HEK293 (cell line): Measurements from ENCODE around the gene SYNE1.

ENCODE experiments used
- KLF9 ChIP-seq: fragments of 450-650 bp; formaldehyde crosslinking; IDR thresholded peaks from 2 replicates; pipeline ENCODE4 v1.5.1; 2016; ENCODE audit warnings: missing biosample characterization, missing genetic modification characterization, low read depth
- OVOL3 ChIP-seq: fragments of 450-650 bp; formaldehyde crosslinking; IDR thresholded peaks from 2 replicates; pipeline ENCODE4 v1.5.1; 2016; ENCODE audit warnings: missing biosample characterization, missing genetic modification characterization
- YY1 ChIP-seq: fragments of 450-650 bp; formaldehyde crosslinking; IDR thresholded peaks from 2 replicates; pipeline ENCODE4 v1.5.1; 2018; ENCODE audit warnings: missing biosample characterization, missing genetic modification characterization
- ZFP3 ChIP-seq: fragments of 450-650 bp; formaldehyde crosslinking; IDR thresholded peaks from 2 replicates; pipeline ENCODE4 v1.5.1; 2016; ENCODE audit warnings: low read depth, missing biosample characterization, missing genetic modification characterization
- ZNF76 ChIP-seq: fragments of 450-650 bp; formaldehyde crosslinking; IDR thresholded peaks from 2 replicates; pipeline ENCODE4; 2016; ENCODE audit warnings: low read depth, missing biosample characterization, missing genetic modification characterization, borderline replicate concordance
- TF ChIP-seq, protein P1 (sequence below): fragments of 450-650 bp; formaldehyde crosslinking; IDR thresholded peaks from 2 replicates; pipeline ENCODE4 v1.5.1; 2016; ENCODE audit warnings: missing biosample characterization, missing genetic modification characterization
- TF ChIP-seq, protein P2 (sequence below): fragments of 450-650 bp; formaldehyde crosslinking; IDR thresholded peaks from 2 replicates; pipeline ENCODE4 v1.5.1; 2017; ENCODE audit warnings: missing biosample characterization, missing genetic modification characterization
- TF ChIP-seq, protein P3 (sequence below): fragments of 450-650 bp; formaldehyde crosslinking; IDR thresholded peaks from 2 replicates; pipeline ENCODE4 v1.5.1; 2016; ENCODE audit warnings: missing biosample characterization, missing genetic modification characterization
- TF ChIP-seq, protein P4 (sequence below): fragments of 450-650 bp; formaldehyde crosslinking; IDR thresholded peaks from 2 replicates; pipeline ENCODE4 v1.5.1; 2017; ENCODE audit warnings: missing biosample characterization, missing genetic modification characterization
- TF ChIP-seq, protein P5 (sequence below): fragments of 450-650 bp; formaldehyde crosslinking; IDR thresholded peaks from 2 replicates; pipeline ENCODE4 v1.5.1; 2016; ENCODE audit warnings: missing biosample characterization, missing genetic modification characterization

DNA sequence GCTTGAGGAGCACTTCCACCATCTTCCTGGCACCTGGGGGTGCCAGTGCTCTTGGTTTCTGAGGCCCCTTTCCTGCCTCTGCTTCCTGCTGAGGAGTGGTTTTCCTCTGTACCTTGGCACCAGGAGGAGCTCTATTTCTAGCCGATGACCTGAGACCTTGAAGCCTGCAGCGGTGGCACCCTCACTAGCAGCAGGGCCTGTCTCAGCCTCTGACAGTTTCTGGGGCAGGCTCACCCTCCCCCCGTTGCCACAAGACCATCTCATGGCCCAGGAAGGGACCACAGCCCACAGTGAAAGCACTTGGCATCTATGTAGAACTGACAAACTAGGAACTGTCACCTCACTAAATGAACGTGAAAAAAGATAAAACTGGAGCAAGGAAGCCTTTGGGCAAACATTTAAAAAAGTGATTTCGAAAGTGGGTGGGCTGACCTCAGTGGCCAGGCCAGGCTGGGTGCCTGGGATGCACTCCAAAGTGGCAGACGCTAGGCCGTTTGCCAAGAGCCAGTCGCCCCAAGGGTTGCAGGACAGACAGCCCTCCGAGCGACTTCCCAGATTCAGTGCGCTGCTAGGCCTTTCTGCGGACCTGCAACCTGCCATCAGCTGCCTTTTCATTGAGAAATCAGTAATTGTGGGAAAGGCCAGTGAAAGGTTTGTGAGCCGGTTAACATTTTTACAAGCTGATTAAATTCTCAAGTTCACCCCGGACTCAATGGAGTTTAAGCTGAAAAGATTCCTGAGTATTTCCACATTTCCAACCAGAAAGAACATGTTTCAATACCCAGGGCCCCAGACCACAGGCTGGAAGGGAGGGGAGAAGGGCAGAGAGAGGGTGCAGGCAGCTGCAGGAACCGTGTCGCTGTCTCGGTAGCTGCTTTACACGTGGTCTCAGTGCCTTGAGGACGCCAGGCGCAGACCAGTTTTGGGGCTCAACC, 526.0 kb downstream of the SYNE1 start:
- TF ChIP-seq, protein P1, sequence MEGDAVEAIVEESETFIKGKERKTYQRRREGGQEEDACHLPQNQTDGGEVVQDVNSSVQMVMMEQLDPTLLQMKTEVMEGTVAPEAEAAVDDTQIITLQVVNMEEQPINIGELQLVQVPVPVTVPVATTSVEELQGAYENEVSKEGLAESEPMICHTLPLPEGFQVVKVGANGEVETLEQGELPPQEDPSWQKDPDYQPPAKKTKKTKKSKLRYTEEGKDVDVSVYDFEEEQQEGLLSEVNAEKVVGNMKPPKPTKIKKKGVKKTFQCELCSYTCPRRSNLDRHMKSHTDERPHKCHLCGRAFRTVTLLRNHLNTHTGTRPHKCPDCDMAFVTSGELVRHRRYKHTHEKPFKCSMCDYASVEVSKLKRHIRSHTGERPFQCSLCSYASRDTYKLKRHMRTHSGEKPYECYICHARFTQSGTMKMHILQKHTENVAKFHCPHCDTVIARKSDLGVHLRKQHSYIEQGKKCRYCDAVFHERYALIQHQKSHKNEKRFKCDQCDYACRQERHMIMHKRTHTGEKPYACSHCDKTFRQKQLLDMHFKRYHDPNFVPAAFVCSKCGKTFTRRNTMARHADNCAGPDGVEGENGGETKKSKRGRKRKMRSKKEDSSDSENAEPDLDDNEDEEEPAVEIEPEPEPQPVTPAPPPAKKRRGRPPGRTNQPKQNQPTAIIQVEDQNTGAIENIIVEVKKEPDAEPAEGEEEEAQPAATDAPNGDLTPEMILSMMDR (tag by site-specific recombination): no peak
- TF ChIP-seq, protein P2, sequence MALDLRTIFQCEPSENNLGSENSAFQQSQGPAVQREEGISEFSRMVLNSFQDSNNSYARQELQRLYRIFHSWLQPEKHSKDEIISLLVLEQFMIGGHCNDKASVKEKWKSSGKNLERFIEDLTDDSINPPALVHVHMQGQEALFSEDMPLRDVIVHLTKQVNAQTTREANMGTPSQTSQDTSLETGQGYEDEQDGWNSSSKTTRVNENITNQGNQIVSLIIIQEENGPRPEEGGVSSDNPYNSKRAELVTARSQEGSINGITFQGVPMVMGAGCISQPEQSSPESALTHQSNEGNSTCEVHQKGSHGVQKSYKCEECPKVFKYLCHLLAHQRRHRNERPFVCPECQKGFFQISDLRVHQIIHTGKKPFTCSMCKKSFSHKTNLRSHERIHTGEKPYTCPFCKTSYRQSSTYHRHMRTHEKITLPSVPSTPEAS (tag by site-specific recombination): no peak
- no peak for TF ChIP-seq KLF9 (tag by site-specific recombination)
- TF ChIP-seq, protein P3, sequence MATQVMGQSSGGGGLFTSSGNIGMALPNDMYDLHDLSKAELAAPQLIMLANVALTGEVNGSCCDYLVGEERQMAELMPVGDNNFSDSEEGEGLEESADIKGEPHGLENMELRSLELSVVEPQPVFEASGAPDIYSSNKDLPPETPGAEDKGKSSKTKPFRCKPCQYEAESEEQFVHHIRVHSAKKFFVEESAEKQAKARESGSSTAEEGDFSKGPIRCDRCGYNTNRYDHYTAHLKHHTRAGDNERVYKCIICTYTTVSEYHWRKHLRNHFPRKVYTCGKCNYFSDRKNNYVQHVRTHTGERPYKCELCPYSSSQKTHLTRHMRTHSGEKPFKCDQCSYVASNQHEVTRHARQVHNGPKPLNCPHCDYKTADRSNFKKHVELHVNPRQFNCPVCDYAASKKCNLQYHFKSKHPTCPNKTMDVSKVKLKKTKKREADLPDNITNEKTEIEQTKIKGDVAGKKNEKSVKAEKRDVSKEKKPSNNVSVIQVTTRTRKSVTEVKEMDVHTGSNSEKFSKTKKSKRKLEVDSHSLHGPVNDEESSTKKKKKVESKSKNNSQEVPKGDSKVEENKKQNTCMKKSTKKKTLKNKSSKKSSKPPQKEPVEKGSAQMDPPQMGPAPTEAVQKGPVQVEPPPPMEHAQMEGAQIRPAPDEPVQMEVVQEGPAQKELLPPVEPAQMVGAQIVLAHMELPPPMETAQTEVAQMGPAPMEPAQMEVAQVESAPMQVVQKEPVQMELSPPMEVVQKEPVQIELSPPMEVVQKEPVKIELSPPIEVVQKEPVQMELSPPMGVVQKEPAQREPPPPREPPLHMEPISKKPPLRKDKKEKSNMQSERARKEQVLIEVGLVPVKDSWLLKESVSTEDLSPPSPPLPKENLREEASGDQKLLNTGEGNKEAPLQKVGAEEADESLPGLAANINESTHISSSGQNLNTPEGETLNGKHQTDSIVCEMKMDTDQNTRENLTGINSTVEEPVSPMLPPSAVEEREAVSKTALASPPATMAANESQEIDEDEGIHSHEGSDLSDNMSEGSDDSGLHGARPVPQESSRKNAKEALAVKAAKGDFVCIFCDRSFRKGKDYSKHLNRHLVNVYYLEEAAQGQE (tag by site-specific recombination): no peak
- no peak for TF ChIP-seq YY1 (tag by site-specific recombination)
- TF ChIP-seq, protein P4, sequence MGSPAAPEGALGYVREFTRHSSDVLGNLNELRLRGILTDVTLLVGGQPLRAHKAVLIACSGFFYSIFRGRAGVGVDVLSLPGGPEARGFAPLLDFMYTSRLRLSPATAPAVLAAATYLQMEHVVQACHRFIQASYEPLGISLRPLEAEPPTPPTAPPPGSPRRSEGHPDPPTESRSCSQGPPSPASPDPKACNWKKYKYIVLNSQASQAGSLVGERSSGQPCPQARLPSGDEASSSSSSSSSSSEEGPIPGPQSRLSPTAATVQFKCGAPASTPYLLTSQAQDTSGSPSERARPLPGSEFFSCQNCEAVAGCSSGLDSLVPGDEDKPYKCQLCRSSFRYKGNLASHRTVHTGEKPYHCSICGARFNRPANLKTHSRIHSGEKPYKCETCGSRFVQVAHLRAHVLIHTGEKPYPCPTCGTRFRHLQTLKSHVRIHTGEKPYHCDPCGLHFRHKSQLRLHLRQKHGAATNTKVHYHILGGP (tag by site-specific recombination): no peak
- TF ChIP-seq OVOL3: no peak
- no peak for TF ChIP-seq ZFP3
- TF ChIP-seq, protein P5, sequence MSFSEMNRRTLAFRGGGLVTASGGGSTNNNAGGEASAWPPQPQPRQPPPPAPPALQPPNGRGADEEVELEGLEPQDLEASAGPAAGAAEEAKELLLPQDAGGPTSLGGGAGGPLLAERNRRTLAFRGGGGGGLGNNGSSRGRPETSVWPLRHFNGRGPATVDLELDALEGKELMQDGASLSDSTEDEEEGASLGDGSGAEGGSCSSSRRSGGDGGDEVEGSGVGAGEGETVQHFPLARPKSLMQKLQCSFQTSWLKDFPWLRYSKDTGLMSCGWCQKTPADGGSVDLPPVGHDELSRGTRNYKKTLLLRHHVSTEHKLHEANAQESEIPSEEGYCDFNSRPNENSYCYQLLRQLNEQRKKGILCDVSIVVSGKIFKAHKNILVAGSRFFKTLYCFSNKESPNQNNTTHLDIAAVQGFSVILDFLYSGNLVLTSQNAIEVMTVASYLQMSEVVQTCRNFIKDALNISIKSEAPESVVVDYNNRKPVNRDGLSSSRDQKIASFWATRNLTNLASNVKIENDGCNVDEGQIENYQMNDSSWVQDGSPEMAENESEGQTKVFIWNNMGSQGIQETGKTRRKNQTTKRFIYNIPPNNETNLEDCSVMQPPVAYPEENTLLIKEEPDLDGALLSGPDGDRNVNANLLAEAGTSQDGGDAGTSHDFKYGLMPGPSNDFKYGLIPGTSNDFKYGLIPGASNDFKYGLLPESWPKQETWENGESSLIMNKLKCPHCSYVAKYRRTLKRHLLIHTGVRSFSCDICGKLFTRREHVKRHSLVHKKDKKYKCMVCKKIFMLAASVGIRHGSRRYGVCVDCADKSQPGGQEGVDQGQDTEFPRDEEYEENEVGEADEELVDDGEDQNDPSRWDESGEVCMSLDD: no peak
- TF ChIP-seq ZNF76: no peak
